ENCODE results near the gene ASPDH.
A peak's percentile ranks its signal among the peaks of the same experiment; 100 is the strongest.

The ASPDH gene

GRCh38 chr19:50550594-50550966, 36.9 kb upstream of the ASPDH start:
- no peak for DNase-seq
- no peaks in the 10 kb centered on the region for H3K36me3 ChIP-seq
- peak overlapping the region; percentile 58 to 63 for H3K4me3 ChIP-seq
- TF ChIP-seq CTCF (IDR thresholded peaks at IDR 0.05) = no peak
- H3K27me3 ChIP-seq = peaks cover 0 to 55% of the 10 kb centered on the region in 2 donors
- peaks cover 0 to 53% (median 25%) of the 10 kb centered on the region in 4 donors for H3K4me1 ChIP-seq
- no peaks in the 10 kb centered on the region for H3K9me3 ChIP-seq
- peak overlapping the region; percentile 66 to 80 for H3K27ac ChIP-seq
- intact Hi-C loops (cut with DNase I; ENCODE audit: low total_unique reads) = no loop called here

GRCh38 chr19:50549927-50550593, 36.3 kb upstream of the ASPDH start:
- Histone ChIP-seq H3K36me3 (no peaks in the 10 kb centered on the region), H3K27ac (peak overlapping the region; percentile 66 to 80), H3K27me3 (peaks cover 0 to 50% of the 10 kb centered on the region in 2 donors), H3K9me3 (no peaks in the 10 kb centered on the region), H3K4me1 (peaks cover 0 to 58% (median 25%) of the 10 kb centered on the region in 4 donors), H3K4me3 (peak overlapping the region; percentile 58 to 63)
- no peak for DNase-seq
- TF ChIP-seq CTCF (IDR thresholded peaks at IDR 0.05) = no peak
- intact Hi-C loops (cut with DNase I; ENCODE audit: low total_unique reads) = no loop called here

GRCh38 chr19:50549059-50549926, 35.6 kb upstream of the ASPDH start:
- TF ChIP-seq CTCF (IDR thresholded peaks at IDR 0.05) = no peak
- intact Hi-C loops (cut with DNase I; ENCODE audit: low total_unique reads) = no loop called here
- Histone ChIP-seq H3K27me3 (peaks cover 0 to 43% of the 10 kb centered on the region in 2 donors), H3K9me3 (no peaks in the 10 kb centered on the region), H3K36me3 (no peaks in the 10 kb centered on the region), H3K27ac (peak overlapping the region; percentile 66 to 80), H3K4me1 (peaks cover 0 to 58% (median 25%) of the 10 kb centered on the region in 4 donors), H3K4me3 (peak overlapping the region; percentile 58 to 63)
- DNase-seq = no peak

- peaks cover 0 to 36% of the 10 kb centered on the region in 2 donors for H3K27me3 ChIP-seq
- no peaks in the 10 kb centered on the region for H3K9me3 ChIP-seq
- TF ChIP-seq CTCF (IDR thresholded peaks at IDR 0.05) = no peak
- no peak overlapping the region for H3K4me3 ChIP-seq
- intact Hi-C loops (cut with DNase I; ENCODE audit: low total_unique reads) = no loop called here
- no peaks in the 10 kb centered on the region for H3K36me3 ChIP-seq
- no peak for DNase-seq
- peak overlapping the region; percentile 67 to 80 for H3K27ac ChIP-seq
- peaks cover 0 to 58% (median 25%) of the 10 kb centered on the region in 4 donors for H3K4me1 ChIP-seq
Observed at GRCh38 chr19:50548191-50549058, 34.7 kb upstream of the ASPDH start.
